HG02840 (cell line): ENCODE results near the gene AOPEP.

Experiments
- ATAC-seq: cut with Tn5 transposase; IDR thresholded peaks from one replicate; pipeline ENCODE4 v1.9.1; 2021; ENCODE audit warnings: mild to moderate bottlenecking, moderate library complexity, moderate number of reproducible peaks; ENCODE audit not compliant: unreplicated experiment, low FRiP score

AOPEP gene

DNA sequence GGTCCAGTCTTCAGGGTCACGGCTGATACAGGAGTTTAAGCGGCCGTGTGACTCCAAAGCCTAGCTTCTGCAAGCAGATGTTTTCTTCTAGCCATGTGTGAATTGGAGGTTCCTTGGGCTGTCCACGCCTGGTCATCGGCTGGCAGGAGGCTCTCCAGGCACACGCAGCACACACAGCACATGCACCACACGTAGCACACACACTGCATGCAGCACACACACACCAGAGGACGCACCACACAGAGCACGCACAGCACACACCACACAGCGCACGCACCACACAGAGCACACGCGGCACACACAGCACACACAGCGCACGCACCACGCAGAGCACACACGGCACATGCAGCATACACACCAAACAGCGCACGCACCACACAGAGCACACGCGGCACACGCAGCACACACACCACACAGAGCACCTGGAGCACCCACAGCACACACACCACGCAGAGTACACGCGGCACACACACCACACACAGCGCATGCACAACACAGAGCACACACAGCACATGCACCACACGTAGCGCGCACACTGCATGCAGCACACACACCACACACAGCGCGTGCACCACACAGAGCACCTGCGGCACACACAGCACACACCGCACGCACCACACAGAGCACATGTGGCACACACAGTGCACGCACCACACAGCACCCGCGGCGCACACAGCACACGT, 356.7 kb downstream of the AOPEP start:
- ATAC-seq = no peak

DNA sequence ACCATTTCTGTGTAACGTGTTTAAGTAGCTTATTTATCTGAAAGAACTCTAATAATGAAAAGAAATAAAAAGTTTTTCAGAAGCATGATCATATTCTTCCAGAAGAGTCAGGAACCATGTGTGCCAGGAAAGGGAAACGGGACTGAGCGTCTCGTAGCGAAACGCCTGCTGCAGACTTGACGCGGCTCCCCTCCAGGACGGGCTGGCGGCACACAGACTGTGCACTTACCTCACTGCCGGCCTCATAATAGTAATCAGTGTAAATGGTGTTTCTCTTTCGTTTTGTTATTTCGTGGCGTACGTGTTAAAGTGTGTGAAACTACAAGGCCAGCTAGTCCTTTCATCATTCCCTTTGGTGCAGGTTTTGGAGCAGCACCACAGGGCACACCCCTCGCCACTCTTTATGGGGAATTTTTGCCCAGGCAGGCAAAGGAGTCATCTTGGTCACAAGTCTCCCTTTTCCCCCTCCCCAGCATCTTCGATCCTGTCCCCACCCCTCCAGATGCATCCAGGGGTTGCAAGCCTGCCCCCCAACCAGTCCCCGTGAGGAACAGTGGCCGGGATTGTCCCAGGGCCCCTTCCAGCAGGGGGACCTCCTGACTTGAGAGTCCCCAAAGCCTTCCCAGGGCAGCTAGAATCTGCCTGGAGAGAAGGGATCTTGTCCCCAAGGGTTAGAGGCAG, 357.9 kb downstream of the AOPEP start:
- no peak for ATAC-seq

DNA sequence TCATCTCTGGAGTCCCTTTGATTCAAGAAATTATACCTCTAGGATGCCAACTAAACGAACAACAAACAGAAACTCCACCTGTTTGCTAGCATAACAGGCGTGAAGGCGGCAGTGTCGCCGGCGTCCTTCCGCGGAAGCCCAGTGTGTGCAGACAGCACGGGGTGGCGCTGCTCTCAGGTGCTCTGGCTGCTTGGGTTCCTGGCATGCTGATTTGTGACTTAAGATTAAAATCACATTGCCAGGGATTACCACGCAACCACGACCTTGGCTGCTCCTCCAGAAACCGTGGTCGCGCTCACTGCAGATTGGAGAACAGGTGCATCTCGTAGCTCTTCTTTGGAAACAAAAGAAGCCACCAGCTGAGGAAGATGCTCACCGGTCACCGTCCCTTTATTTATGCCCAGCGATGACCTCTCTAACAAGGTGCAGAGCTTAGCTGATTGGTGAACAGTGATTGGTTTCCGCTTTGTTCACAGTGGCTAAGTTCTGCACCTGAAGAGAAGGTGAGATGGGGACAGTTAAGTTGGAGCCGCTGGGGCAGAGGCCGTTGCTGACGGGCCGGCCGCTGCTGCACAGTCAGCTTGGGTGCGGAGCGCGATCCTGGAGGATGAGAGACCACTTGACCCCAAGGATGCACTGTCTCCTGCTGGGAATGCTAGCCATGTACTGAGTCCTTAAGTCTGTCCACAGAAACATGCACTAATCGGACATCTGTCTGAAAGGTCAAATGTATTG, 358.7 kb downstream of the AOPEP start:
- ATAC-seq = no peak

DNA sequence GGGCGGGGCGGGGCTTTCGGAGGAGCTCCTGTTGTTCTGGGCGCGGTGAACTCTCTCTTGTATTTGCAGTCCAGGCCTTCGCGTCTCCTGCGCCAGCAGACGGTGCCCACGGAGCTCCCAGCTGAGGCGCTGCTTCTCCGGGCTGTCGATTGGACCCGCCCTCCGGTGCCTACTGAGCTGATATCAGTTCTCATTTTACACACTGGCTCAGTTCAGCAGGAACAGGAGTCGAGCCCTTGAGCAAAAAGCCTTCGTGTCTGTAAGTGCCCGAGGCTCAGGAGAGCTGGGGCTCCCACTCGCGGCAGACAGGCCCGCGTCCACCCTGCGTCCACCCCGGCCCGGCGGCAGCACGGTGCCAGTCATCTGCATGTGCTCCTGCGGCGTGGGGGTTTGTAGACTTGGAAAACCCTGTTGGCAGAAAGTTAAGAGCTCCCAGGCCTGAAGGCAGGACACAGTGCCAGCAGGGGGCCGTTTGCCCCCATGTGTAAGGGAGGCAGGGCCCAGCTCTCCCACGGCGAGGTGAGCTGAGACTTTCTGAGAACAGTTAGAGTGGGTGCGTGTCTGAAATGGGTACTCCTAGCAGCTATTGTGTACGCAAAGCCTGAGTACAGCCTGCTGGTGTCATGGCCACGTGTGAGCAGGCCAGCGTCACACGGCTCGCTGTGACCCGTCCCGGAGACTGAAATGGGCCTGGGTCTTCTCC, 359.5 kb downstream of the AOPEP start:
- no peak for ATAC-seq

DNA sequence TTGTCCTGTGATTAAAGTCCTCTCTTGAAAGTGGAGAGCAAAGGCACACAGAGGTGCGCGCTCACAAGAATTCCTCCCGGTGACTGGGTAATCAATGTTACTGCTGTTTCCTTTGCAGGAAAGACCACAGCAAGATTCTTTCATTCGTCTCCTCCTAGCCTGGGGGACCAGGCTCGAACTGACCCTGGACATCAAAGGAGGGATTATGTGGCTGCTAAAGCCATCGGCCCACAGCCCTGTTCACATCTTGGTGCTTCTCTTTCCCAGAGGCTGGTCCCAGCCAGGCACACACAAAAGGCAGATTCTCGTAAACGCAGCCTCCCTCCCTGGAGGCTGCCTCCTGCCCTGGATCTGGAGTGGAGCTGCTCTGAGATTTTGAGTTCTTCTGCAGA, 360.1 kb downstream of the AOPEP start:
- ATAC-seq = no peak

DNA sequence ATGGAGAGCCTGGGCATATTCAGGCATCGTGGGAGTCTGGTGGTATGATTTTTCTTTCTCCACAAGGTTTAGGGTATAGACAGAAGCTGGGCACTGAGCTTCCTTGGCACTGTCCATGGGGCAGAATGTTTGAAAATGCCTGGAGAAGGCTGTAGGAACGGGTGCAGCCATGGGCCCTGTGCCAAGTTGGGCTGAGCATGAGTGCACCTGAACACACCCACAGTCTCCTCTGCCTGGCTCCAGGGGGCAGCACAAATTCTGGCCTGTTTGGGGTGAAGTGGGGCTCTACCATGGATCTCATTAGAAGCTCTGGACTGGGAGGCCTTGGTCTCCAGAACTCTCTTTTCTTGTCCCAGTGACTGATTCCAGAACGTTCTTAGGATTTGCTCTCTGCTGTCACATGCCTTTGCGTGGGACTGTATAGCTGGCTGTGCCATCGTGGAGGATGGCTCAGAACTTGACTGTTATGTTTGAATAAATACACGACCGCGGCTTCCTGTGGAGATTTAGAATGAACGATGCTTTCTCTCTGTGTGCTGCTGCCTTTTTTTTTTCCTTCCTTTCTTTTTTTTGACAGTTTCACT, 361.3 kb downstream of the AOPEP start:
- no peak for ATAC-seq

DNA sequence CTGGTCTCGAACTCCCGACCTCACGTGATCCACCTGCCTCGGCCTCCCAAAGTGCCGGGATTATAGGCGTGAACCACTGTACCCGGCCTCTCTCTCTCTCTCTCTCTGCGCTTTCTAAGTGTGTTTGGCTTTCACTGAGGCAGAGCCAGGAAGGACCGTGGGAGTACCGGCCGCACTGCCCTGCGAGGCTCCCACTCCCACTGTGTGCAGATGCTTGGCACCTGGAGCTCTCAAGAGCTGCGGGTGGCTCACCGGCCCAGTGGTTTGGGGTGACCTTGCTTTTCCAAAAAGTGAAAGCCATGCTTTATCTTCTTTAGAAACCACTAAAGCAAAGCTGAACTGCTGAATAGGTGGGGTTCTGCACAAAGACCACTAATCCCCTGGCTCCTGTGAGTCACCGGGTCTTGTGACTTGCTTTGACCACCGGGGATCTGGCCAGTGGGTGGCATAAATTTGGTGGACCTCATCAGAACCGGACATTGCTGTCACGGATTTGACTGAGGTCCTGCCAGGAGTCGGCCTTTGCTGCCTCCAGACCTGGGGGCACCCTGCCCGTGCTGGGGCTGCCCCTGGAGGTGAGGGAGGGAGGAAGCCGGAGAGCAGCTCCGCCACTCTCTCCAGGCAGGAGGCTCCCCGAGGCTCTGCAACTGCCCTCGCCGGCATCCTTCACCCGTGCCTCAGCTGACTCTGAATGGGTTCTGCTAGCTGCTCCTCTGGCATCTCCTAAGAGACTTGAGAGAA, 362.1 kb downstream of the AOPEP start:
- no peak for ATAC-seq

DNA sequence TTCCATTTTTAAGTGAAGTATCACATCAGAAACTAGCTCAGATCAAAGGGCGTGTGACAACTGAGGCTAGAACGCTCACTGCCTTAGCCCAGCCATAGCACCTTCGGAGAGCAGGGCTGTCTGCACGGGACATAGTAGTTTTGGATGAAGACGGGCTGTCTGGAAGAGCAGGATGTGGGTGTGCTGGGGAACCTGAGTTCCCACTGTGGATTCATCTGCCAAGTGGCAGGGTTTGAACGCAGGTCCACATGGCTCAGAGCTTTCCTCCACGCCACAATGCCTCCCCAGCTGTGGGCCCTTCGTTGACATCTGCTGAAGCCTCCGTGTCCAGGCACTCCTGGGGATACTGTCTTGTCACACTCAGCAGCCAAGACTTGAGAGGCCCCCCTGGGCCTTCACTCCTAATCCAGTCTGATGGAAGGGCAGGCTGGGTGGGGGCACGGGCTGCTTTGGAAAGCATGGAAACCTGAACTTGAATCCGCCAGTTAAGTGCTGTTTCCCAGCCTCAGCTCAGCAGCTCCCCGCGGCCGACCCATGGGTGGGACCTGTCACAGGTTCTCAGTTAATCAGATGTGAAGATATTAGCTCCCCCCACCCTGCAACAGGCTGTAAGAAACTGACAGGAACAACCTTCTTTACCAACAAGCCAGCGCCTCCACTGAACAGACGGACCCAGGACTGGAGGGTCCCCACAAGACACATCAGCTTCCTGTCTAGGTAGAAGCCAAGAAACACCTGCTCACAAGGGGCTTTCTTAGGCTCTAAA, 362.9 kb downstream of the AOPEP start:
- ATAC-seq = no peak

DNA sequence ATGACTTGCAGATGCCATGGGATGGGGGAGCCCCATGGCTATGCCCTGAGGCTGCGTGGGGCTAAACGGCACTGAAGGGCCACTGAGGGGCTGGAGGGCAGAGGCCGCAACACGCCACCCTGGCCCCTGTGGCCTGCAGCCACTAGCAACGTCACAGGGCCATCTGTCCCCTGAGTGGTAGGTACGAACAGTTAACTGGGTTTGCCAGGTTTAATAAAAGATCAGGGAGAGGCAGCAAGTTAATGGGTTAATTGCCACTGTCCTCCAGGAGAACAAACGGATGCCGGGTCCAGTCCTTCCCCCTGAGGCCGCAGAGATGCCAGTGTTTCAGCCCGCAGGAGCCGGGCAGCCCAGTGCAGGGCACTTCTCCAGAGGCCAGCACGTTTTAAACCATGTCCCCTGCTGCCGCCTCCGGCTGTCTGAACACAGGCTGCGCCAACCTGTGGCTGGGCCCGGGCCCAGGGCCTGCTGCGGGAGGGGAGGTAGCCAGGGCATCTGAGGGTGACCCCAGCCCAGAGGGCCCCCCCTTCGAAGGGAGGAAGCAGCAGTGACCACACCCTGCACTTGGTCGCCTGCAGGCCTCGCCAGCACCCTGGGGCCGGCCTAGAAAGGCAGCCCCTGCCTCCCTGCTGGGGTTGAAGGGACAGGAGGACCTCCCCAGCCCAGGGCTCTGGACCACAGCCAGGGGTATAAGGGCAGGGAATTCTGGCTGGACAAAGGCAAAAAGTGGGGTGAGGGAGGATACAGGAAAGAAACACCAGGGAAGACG, 363.7 kb downstream of the AOPEP start:
- no peak for ATAC-seq

DNA sequence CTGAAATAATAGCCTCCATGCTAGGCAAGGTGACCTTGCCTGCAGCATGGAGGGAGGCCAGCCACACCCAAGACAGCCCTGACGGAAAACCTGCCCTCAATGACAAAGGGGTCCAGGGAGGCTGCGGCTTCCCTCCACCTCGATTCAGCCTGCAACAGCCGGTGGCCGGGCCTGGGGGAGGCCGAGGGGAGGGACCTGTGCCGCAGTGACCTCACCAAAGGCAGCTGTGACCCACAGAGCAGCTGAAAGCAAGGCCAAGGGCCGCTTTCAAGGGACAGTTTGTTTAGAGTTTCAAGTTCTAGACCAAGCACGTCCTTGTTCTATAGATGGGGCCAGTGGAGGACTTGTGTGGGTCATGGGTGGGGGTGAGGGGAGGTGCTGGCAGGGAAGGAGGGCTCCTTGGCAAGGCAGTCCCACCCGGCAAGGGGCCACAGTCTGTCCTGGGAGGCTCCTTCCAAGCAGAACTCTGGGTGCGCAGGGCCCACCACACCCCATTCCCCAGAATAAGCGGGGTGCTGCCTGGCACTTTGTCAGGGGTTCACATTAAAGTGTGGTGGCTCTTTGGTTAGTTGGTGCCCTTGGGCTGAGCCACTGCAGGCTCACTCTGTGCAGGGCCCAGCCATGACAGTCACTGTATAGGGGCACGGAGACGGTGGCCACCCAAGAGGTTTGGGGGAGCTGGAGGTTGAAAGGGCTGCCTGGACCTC, 364.5 kb downstream of the AOPEP start:
- no peak for ATAC-seq

DNA sequence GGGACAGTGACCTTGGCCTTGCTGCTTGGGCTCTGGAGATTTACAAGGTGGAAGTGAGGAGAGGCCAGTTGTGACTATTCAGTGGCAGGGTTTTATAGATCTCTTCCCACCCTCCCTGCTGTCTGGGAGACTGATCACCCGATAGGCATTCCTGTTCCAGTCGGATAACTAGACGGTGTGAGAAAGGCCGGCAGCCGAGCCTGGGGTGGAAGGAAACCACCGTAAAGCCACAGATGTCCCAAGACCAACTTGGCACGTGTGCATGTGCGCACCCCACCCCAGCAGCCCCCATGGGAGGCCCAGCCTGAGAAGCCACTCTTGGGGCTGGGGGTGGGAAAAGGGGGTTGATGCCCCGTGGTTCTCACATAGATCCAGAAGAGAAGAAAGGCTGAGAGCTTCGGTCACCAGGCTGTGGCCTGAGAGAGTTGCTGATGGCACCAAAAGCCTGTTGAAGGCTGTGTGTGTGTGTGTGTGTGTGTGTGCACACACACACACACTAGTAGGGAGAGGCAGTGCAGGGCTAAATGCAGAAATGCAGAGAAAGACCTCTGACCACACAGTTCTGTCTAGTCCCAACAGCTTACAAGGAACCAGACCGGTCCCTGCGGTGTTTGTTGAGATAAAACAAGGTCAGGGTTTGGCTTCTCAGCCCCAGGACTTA, 365.2 kb downstream of the AOPEP start:
- ATAC-seq = no peak

DNA sequence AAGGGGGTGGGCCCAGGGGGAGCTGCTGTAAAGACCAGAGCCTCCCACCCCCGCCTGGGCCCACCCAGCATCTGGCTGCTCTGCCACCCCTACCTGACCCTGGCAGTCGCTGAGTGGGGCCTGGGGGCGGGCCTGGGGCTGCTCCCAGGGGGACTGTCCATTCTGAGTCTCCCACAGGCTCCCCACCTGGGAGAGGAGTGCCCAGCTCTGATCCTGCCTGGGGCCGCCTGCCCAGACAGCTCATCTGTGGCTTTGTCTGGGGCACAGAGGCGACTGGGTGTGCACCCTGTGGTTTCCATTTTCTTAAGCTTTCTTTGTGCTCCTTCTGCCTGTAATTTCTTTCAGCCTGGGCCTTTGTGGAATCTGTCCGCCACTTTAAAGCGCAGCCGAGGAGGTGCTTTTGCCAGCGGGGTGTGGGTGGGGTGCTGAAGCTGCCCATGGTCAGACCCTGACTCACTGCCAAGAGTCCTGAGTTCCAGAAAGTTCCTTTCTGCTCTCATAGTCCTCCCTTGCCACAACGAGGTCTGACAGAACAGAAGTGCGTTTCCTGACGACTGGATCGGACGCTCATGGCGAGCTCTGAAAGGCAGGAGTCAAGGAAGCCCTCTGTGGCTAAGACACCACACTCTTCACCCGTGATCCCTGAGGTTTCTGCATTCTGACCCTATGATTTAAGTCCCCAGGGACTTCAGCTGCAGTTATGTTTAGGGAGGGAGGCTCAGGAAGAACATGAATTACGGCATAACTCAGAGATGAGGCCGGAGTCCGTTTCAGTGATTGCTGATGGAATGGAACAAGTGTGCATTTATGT, 366.0 kb downstream of the AOPEP start:
- ATAC-seq = no peak

DNA sequence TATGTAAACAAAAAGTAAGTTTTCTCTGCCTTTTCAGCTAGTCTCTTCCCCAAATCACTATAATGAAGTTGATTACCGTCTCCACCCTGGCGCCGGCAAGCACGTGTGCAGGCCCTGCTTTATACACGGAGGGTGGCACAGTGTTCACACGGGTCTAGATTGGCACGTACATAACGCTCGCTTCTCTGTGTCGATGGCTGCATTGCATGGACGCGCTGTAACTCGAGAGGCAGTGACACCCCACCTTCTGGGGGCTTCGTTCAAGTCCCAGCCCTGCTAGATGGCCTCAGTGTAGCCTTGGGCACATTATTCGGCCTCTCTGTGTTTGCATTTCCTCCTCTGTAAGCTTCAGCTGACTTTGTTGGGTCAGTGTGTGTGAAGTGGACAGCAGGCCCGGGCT, 367.1 kb downstream of the AOPEP start:
- no peak for ATAC-seq

DNA sequence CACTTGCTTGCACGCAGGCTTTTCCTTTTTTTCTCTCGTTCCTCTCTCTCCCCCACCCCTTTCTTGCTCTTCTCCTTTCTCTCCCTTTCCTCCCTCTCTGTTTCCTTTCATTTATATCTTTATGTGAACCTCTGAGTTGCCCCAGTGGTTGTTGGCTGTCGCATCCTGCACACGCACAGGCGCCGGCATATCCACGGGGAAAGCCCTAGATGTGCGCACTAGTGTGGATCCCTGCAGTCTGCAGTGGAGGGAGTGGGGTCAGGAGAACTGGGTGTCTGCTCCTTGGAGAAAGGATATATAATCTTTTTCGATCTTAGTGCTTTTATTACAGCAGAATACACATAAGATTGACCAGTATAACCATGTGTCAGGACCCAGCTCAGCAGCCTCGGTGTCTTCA, 367.5 kb downstream of the AOPEP start:
- no peak for ATAC-seq

DNA sequence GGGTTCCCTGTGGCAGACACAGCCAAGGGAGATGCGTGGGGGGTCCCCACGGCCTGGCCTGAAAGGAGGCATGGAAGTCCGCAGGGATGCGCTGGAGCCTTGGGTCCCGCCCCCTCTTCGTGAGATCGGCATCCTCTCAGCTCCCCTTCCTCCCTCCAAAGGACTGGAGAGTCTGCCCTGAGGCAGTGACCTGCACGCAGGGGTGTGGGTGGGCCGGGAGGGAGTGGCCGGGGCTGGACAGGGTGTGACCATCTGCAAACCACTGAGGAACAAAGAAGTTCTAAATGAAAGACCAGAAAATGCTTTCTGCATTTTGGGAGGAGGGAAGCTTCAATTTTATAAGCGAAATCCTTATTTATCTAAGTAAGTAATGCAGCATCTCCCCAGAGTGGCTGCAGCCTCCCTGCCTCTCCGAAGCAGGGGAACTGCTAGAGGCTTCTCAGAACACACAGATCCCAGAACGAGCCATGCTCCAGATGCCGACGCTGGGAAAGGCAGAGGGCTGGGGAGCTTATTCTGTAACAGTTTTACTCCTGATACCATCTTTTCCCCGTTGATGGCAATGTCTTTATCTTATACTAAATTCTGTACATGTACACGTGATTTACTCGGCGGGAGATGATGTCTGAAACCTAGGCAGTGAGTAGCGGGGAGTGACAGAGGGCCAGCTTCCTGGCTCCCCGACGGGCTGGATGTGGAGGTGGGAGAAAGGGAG, 369.3 kb downstream of the AOPEP start:
- no peak for ATAC-seq

DNA sequence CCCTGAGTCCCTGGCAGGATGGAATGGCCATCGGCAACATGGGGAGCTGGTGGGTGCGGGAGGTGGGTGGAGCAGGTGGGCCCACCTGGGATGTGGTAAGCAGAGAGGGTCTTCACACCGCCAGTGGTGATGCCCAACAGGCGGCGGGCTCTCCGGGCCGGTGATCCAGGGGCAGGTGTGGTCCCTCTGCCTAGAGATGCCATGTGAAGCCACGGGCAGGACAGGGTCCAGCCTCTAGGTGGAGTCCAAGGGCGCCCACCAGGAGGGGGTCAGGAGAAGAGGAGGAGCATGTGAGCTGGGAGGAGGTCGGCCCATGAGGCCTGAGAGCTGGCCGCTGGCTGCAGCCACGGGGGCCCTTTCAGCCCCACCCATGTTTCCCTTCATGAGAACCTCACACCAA, 369.9 kb downstream of the AOPEP start:
- no peak for ATAC-seq
